Measurements from ENCODE around the gene SAMD9L.

DNA sequence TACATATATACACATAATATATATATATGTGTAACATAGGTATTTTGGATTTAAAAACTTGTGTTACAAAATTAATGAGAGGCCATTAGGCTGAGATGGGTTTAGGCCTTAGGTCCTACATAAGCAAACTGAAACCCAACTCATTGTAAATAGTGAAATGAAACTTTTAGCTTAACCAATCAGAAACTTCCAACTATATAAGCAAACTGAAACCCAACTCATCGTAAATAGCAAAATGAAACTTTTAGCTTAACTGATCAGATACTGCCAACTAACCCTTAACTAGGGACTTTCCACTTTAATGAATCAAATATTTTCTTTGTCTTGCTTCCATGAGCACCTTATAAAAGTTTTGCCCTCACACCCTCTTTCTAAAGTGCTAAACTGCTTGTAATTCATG, 17.3 kb upstream of the SAMD9L start:
- no peak for TF ChIP-seq CTCF (conservative IDR thresholded peaks at IDR 0.05 in 1 of 2, IDR thresholded peaks at IDR 0.05 in 1 of 2; ENCODE audit: extremely low read depth in 1 of 2, insufficient read depth in 1 of 2, low read depth in 1 of 2, low read length in 2 of 2)
- no peak for TF ChIP-seq EZH2 (IDR thresholded peaks at IDR 0.05; ENCODE audit: borderline replicate concordance, low read length)

Data from mammary epithelial cell (primary cell).